Measurements from ENCODE around the gene FANCM. TPM values are rescaled to one million over a fixed set of nuclear protein-coding genes. Genes with fewer than 3 reads are reported as not detected.

The FANCM gene
- total RNA-seq, 2 donors from 2014 or later: 12.4 to 13.5 TPM

Other genes with a start within 250 kb of the FANCM start
- 10 to 100 TPM; 16.7 to 20.1 TPM for gene KLHL28, start 174.0 kb upstream of the FANCM start, total RNA-seq
- gene TOGARAM1, start 173.7 kb upstream of the FANCM start, total RNA-seq: 1 to 10 TPM; 6.3 to 9.7 TPM
- 10 to 100 TPM; 40.5 to 49.7 TPM for gene PRPF39, start 51.8 kb upstream of the FANCM start, total RNA-seq
- 10 to 100 TPM; 48.6 to 49.6 TPM for gene FKBP3, start 1.4 kb upstream of the FANCM start, total RNA-seq
- 10 to 100 TPM; 70.9 to 76.5 TPM for gene MIS18BP1, start 117.3 kb downstream of the FANCM start, total RNA-seq